ENCODE measurements around the gene CSNK1G2.

CSNK1G2 gene

DNA sequence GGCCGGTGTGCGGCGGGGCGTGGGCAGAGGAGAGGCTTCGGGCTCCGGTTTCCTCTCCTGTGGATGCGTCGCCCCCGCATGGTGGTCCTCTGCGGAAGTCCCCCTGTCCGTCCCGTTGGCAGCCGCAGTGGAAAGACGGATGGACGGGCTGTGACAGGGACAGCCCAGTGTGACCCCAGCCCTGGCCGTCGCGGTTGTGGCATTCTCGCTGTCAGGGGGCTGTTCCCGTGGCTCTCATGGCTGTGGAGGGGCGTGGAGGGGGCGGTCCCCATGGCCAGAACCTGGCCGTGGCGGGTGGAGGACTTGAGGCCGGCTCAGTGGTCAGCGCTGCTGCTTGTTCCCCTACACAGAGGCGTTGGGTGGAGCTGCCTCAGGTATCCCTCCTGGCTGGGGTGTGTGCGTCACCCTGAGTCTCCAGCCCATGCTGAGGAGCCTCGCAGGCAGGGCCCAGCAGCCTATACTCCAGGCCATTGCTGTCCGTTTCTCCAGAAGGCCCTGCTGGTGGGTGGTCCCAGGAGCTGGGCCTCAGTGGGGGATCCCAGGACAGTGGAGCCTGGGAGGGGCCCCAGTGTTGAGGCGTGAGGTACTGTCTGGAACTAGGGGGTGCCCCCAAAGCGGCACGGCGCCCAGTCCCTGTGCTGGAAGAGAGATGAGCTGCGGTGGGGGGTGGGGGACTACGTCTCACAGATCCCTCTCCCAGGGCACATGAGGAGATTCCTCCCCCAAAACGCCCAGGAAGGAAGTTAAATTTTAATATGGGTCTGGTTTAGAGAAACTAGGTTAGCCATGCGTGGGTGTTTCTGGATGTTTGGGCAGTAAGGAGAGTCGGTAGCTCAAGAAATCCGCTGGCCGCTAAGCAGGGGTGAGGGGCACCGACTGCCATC is 20.3 kb downstream of the CSNK1G2 start:
- TF ChIP-seq, protein P1, sequence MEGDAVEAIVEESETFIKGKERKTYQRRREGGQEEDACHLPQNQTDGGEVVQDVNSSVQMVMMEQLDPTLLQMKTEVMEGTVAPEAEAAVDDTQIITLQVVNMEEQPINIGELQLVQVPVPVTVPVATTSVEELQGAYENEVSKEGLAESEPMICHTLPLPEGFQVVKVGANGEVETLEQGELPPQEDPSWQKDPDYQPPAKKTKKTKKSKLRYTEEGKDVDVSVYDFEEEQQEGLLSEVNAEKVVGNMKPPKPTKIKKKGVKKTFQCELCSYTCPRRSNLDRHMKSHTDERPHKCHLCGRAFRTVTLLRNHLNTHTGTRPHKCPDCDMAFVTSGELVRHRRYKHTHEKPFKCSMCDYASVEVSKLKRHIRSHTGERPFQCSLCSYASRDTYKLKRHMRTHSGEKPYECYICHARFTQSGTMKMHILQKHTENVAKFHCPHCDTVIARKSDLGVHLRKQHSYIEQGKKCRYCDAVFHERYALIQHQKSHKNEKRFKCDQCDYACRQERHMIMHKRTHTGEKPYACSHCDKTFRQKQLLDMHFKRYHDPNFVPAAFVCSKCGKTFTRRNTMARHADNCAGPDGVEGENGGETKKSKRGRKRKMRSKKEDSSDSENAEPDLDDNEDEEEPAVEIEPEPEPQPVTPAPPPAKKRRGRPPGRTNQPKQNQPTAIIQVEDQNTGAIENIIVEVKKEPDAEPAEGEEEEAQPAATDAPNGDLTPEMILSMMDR (IDR thresholded peaks at IDR 0.05), result no peak

DNA sequence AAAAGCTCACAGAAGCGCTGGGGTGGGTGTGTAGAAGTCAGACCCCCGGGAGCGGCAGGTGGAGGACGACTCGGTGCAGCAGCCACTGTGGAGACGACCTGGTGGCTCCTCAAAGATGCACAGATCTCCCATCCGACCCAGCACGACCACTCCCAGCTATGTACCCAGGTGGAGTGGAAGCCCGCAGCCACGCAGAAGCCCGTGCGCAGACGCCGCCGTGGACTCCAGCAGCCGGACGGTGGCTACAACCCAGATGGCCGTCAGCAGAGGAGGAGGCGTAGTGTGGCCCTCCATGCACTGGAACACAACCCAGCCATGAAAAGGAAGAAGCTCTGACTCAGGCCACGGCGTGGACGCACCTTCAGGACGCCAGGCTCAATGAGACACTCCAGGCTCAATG is 21.7 kb downstream of the CSNK1G2 start:
- TF ChIP-seq, protein P1 (IDR thresholded peaks at IDR 0.05), result no peak

GRCh38 chr19:1967087-1967608 is 26.2 kb downstream of the CSNK1G2 start:
- TF ChIP-seq, protein P1 (IDR thresholded peaks at IDR 0.05), result no peak

- TF ChIP-seq, protein P1 (IDR thresholded peaks at IDR 0.05), result no peak
Measured at GRCh38 chr19:1968279-1969175, 27.6 kb downstream of the CSNK1G2 start.

- TF ChIP-seq, protein P1 (IDR thresholded peaks at IDR 0.05), result no peak
Measured at GRCh38 chr19:1969176-1970002, 28.4 kb downstream of the CSNK1G2 start.

- TF ChIP-seq, protein P1 (IDR thresholded peaks at IDR 0.05), result no peak
Measured at GRCh38 chr19:1970003-1970805, 29.2 kb downstream of the CSNK1G2 start.

All from LNCAP (cell line).